Myocyte (in vitro differentiated cells): ENCODE data around the gene JAKMIP2. TPM values are rescaled to one million over a fixed set of nuclear protein-coding genes. Genes with fewer than 3 reads are reported as not detected.
"Not testable (repeated sequence)": the region's sequence is repeated elsewhere in the genome, so short reads cannot be mapped to it uniquely, and the experiment has no call there.

Experiments used
- DNase-seq: peaks from one replicate; pipeline ENCODE4 v3.0.0-alpha.2; 2012; ENCODE audit warnings: low read depth
- total RNA-seq: library from RNA; depleted of rRNA; stranded (reverse); fragments of >200 nt; gene quantifications from 2 replicates; pipeline ENCODE4 v1.2.3, GENCODE V29; 2014

JAKMIP2 gene
- total RNA-seq, 1 donor from 2014 or later: not detected

DNA sequence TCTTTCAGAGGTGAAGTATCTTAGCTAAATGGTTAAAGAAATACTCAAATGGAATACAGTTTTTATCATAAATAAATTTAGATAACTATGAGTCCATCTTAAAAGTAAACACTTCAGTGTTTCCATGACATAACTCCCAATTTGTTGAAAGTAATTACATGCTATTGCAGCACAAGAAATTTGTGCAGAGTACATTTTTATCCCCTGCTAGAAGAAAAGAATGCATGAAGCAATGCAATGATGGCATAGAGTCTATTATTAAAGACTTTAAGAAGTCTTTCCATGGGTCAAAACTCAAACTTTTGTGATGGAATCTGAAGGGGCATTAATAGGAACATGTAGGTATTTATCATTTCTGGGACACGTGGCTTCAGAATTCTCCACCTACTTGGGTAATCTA is 166.1 kb downstream of the JAKMIP2 start:
- DNase-seq: no peak

DNA sequence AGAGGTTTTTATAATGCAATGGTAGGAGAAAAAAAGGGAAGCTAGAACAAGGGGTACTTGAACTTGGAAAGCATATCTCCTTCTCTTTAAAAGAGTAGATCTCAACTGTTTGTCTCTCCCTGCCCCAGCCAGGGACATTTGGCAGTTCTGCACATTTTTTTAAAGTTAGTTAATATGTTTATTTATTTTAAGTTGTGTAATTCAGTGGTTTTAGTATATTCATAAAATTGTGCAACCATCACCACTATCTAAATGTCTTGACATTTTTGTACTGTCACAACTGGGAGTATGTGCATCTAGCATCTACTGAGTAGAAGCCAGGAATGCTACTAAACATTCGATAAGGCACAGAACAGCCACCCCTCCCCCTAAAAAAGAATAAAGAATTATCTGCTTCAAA is 169.2 kb downstream of the JAKMIP2 start:
- no peak for DNase-seq

DNA sequence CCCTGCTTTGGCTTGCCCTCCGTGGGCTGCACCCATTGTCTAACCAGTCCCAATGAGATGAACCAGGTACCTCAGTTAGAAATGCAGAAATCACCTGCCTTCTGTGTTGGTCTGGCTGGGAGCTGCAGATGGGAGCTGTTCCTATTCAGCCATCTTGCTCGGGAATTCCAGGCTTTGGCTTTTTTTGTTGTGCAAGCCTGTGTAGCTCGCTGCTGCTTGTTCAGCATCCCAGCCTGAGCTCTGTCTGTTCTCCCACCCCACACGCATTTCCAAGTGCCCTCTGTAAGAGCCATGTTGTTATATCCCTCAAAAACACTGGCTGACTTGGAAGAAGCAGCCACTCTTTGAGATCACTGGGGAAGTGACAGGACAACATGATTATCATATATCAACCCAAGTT is 171.0 kb downstream of the JAKMIP2 start:
- no peak for DNase-seq

DNA sequence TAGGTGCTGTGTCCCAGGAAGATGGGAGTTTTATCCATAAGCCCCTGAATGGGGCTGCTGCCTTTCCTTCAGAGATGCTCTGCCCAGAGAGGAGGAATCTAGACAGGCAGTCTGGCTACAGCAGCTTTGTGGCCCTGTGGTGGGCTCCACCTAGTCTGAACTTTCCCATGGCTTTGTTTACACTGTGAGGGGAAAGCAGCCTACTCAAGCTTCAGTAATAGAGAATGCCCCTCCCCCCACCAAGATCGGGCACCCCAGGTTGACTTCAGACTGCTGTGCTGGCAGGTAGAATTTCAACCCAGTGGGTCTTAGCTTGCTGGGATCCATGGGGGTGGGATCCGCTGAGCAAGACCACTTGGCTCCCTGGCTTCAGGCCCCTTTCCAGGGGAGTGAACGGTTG is 171.7 kb downstream of the JAKMIP2 start:
- DNase-seq: no peak

DNA sequence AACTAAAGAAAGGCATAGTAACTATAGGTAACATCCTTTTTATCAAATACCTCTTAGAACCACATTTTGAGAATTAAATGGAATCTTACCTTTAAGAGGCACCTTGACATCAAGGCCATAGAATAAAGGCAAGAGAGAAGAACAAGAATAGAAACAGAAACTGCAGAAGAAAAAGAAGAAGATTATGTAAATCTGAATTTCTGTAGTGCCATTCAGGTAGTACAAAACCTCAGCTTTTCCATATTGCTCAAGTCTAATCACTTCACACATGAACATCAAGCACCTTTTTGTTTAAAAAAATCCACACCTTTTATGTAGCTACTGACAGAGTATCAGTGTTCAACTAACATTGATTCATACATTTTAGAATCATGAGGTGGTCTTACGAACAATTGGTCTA is 180.9 kb downstream of the JAKMIP2 start:
- no peak for DNase-seq

DNA sequence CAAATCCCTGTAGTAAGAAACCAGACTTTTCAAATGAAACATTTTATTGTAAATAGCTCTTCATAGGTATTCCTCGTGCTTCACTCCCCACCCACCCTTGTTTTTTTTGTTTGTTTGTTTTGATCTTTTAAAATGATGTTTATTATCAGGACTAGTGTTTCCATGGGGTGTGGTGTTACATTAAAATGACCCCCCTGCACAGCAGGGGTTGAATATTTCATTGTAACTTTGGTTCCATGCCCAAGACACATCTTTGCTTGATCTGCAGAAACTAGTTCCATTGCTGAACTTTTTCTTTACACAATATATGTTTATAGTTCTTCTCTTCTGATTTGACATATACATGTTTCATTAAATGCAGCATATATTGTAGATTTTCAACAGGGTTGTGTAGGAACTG is 191.4 kb downstream of the JAKMIP2 start:
- DNase-seq: no peak

DNA sequence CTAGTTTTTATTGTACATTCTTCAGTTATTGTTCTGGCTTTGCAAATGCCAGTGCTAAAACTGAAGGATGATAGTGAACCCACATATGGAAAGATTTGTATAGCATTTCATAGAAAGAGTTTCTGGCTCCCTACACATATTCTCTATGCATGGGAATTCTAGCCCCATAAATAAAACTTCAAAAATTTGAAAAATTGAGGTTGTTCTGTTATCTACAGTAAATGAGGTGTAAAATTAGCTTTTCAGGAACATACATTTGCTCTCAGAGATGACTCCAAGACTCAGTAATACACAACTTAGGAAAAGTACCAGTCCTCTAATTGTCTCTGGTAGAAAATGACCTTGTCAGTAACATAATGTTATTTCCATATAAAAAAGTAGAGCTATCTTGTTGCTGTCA is 192.4 kb downstream of the JAKMIP2 start:
- no peak for DNase-seq

DNA sequence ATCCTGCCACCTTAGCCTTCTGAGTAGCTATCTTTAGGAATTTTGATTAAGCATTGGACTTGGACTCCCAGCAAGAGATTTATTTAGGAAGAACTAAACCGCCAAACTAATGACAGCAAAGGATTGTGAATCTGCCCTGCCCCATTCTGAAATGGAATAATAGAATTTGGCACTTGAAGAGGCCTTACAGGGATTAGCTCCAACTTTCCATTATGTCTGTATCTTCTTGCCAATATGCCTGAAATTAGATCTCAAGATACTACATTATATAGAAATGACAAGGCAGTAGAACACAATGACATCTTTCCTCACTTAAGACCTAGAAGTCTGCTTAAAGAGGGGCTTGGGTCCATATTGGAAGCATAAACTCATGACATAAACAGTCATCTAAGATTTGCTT is 195.7 kb downstream of the JAKMIP2 start:
- no peak for DNase-seq

DNA sequence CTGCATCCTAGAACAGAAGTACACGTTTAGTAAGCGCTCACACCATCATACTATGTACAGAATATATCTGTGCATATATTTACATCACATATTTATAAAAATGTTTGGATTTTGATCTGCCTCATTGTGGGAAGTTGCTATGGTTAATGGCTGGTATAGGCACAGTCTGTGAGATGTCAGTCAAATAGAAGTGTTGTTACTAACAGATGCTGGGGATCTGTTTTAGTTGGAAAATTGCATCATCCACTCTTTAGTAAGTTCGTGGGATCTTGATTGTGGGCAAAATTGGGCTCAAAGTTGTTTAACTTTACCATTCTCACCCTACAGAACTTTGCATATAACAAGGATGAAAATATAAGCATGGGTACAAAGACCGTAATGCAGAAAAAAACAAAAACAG is 196.3 kb downstream of the JAKMIP2 start:
- no peak for DNase-seq

DNA sequence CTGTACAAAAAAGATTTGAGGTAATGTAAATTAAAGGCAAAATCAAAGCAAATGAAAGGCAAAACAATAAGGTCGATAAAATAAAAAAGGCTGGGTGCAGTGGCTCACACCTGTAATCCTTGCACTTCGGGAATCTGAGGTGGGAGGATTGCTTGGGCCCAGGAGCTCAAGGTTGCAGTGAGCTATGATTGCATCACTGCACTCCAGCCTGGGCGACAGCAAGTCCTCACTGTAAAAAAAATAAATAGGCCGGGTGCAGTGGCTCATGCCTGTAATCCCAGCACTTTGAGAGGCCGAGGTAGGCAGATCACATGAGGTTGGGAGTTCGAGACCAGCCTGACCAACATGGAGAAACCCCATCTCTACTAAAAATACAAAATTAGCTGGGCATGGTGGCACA is 200.3 kb downstream of the JAKMIP2 start:
- not testable (repeated sequence) for DNase-seq

DNA sequence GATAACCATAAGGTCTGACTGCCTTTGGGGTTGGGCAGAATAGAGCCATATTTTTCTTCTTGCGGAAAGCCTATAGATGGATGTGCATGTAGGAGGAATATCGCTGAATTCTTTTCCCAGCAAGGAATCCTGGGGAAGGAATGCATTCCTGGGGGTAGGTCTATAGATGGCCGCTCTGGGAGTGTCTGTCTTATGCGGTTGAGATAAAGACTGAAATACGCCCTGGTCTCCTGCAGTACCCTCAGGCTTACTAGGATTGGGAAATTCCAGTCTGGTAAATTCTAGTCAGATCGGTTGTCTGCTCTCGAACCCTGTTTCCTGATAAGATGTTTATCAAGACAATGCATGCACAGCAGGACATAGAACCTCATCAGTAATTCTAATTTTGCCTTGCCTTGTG is 202.1 kb downstream of the JAKMIP2 start:
- not testable (repeated sequence) for DNase-seq

DNA sequence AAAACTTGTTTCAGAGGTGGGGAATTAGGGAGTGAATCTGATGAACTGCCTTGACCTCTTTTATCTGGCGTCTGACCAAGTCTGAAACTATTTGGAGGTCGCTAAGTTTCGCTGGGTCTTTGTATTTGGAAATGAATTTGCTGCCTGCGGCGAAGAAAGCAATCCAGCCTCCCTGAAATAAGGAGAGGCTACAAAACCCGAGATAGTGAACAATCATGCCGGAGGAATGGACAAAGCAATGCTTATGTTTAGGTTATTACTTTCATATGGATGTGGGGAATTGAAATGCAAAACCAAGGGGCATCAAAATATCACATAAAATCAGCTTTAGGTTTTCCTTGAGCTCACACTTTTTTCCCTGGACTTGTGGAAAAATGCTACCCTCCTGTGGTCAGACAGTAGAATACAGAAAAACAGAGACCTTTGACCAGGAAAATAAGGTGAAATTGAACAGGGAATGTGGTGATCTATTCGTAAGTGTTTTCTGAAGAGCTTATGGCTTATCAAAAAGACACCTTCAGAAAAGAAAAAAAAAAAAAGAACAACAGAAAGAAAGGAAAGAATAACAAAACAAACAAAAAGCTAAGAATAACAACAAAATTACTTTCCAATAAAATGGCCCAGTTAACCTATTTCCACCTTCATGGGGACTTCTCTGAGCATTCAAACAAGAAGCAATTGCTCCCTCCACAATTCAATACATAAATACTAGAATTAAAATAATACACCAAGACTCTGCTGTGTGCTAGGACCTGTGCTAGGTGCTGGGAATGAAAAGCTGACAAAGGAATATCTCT is 204.1 kb downstream of the JAKMIP2 start:
- peak; percentile 57 for DNase-seq

DNA sequence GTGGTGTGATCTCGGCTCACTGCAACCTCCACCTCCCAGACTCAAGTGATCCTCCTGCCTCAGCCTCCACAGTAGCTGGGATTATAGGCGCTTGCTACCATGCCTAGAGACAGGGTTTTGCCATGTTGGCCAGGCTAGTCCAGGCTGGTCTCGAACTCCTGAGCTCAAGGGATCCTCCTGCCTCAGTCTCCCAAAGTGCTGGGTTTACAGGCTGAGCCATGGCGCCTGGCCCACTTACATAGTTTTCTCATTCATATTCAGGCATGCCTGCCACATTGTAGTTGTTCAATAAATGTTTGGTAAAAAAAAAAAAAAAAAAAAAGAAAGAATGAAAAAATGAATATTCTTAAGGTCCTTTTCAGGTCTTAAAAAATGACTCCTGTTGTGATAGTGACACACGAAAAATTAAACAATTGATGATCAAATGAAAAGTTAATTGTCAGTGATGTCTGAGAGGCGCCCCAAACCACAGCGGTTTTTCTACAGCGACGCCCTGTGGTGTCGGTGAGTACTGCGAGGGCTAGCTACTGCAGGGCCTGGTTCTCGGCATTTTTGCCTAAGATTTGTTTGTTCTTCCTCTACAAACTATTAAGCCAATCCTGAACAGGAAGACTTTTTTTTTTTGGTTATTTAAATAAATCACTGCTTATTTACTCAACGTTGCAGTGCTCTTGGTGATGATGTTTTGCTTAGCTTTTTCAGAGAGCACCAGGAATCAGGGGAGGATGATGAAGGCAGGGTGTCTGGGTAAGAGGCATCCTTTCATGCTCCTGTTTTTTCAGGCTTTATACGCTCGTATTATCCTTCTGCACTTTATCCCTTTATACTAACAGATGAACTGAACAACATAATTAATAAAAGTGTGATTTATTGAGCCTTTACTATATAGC is 205.6 kb downstream of the JAKMIP2 start:
- DNase-seq: peak; percentile 33

DNA sequence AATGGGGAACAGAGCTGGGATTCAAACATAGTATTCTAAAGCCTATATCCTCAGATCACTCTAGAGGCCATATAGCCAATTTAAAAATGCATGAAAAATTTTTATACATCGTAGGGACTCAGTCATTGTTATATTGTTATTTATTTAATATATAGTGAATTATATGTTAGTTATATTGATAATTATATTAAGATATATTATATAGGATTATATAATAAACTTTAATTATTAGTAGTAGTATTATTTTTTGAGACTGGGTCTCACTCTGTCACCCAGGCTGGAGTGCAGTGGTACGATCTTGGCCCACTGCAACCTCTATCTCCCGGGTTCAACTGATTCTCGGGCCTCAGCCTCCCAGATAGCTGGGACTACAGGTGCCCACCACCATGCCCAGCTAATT is 206.9 kb downstream of the JAKMIP2 start:
- no peak for DNase-seq

DNA sequence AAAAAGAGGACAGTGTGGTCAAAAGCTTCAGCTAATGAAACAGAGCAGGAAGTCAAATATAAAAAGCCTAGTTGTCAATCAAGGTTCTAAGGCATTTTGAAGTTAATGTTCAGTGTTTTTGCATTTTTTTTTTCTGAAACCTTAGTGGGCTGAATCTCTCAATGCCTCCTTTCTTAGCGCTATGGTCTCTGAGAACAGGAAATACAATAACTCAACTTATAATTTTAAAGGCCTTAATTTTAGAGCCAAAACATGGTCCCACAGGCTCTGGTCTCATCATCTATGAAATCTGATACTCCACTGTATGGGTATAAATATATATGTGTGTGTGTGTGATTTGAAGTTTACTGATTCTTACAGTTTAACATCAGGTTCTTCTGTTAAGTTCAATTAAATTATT is 209.3 kb downstream of the JAKMIP2 start:
- DNase-seq: no peak

DNA sequence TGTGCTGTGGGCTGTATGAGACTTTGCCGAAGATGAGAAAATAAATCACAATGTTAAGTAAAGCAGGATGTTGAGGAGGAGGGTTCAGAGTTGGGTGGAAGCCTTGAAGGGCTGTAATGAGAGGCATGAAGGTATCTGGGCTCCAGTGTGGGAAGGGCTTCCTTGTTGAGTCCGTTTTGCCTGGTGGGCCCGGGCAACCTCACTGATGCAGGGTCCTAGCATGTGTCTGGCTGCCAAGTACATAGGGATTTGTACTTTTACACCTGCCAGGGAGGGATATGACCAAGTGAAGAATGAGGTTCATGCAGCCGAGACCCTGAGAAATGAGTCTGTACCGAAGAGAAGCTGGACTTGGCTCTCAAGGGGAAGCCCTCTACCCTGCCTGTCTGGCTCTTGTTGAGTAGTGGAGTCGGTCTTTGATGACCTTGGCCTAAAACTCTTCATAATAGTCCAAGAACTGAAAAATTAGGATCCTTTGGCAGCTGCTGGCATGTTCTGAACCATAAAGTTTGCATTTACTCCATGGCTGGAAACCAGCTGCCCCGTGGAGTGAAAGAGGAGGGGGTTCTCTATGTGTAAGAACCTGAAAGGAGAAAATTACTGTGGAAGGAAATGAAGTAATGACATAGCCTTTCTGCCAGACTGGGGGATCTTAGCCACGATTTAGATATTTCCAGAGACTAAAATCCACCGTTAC is 213.7 kb downstream of the JAKMIP2 start:
- no peak for DNase-seq

DNA sequence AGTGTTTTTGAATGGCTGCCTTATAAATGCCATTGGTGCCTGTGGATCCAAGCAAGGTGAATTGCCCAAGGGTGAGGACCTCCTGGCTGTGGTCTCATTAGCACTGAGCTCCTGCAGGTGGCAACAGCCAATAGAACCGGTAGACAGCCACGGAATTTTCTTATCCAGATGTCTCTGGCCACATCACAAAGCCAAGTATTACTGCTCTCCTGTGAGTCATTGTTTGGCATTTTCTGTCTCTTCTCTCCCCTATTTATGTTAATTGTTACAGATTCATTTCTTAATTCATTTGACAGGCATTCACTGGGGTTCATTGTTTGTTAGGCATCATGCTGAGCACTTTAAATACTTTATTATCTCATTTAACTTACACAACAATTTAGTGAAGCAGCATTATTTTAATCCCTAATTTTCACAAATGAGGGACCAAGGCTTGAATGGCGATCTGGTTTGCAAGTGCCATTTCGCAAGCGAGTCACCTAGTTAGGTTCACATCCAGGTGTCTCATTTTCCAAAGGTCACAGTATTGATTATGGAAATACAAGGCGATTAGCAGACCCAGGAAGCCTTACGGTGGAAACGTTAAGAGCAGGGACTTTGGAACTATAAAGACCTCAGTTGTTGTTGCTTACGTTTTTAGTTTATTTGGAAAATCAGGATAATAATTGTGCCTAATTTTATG is 214.5 kb downstream of the JAKMIP2 start:
- peak; percentile 19 for DNase-seq

DNA sequence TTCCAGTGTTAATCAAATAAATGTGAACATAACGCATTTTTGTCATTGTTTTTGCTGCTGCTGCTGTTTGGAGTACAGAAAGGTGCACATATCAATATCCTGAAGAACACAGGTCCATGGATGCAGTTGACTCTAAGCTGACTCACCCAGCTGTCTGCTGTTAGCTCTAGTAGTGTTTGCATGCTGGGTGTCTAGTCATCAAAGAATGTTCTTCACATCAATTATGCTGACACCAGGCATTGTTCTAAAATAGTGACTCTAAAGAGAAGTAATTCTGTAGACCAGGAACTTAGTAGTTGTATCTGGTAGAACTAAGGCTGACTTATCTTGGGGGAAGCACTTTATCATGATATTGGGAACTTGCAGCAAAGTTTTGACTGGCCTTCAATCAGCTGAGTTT is 217.0 kb downstream of the JAKMIP2 start:
- DNase-seq: no peak

DNA sequence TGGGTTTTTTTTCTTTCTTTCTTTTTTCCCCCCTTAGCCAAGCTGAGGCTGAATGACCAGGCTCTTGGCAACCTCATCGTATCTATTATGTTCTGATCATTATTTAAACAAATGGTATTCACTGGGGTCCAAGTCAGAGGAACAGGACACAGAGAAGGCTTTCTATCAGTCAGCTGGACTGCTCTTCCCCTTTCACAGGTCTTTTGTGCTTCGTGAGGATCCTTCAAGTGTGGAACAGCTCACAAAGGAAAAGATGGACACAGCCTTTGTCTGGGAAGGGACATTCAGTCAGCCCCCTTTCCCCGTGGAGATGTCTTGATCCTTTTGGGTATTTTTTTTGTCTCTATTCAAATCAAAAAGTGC is 218.4 kb downstream of the JAKMIP2 start:
- no peak for DNase-seq

DNA sequence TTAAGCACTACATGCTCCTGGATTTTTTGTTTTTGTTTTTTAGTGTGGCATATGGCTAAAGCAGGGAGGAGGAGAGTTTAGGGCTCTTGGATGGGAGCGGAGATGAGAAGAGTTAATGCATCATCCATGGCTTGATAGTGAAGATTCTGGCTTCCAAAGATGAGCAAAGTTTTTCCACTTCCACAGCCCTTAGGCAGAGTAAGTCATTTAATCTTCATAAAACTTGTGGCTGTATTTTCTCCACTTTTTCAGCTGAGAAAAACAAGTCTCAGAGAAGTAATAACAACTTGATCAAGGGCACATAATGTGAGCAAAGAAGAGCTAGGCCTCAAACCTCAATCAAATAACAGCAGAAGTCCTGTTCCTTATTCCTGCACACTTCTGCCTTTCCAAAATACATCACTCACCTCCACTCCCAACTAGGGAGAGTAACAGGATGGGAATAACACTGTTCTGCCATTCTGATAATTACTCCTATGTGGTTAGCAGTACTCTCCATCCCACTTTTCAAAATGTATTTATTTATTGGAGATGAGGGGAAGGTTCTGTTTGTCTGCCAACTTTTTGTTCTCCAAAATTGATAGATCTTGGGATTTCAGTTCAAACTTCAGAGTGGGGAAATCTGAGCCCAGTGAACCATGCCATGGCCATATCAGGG is 218.9 kb downstream of the JAKMIP2 start:
- no peak for DNase-seq

DNA sequence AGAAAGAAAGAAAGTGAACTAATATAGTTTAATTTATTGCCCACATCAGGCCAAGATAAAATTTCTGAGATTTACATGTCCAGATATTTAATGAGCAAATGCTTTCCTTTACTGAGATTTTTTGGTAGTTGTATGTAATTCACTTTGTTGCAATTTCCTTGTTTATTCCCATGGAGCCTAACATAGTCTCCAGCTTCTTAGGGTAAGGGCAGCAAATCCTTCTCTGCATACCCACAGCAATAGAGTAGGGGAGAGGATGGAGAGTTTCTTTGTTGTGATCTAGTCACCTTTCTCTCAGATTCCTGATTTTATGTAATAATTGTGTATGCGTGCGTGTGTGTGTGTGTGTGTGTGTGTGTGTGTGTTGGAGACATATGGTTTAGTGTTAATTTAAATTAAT is 221.1 kb downstream of the JAKMIP2 start:
- no peak for DNase-seq
